Loucy (cell line): ENCODE results near the gene TRIM33.

Experiments used
- EZH2phosphoT487 ChIP-seq: fragments of 200-600 bp; IDR thresholded peaks from 2 replicates; pipeline ENCODE4 v1.6.1; 2018; ENCODE audit warnings: antibody characterized with exemption, mild to moderate bottlenecking, moderate library complexity, borderline replicate concordance
- TF ChIP-seq, protein P1 (sequence below): fragments of 200-600 bp; sonication (generic); conservative IDR thresholded peaks from 2 replicates; pipeline ENCODE4 v1.5.1; 2014; ENCODE audit warnings: mild to moderate bottlenecking, antibody characterized with exemption, low read length

DNA sequence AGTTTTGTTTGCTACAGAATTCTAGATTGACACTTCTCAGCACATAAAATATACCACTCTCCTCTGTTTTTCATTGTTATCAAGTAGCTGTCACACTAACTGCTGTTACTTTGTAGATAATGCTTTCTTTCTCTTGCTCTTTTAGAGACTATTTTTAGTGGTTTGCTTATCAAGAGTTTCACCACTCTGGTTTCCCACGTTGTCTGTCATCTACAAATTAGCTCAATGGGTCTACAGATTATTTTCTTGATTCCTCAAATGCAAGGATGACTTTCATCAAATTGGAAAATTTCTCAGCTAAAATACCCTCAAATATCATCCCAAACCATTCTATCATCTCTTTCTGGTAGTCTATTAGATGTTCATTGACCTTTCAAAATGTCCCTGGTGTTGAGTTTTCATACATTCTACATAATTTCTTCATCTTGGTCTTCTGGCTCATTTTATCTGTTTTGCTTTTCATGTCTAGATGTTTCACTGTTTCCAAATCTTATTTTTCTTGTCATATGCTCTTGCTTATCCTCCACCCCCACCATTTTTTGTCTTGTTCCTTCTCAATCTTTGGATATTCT is 122.5 kb downstream of the TRIM33 start:
- TF ChIP-seq, protein P1, sequence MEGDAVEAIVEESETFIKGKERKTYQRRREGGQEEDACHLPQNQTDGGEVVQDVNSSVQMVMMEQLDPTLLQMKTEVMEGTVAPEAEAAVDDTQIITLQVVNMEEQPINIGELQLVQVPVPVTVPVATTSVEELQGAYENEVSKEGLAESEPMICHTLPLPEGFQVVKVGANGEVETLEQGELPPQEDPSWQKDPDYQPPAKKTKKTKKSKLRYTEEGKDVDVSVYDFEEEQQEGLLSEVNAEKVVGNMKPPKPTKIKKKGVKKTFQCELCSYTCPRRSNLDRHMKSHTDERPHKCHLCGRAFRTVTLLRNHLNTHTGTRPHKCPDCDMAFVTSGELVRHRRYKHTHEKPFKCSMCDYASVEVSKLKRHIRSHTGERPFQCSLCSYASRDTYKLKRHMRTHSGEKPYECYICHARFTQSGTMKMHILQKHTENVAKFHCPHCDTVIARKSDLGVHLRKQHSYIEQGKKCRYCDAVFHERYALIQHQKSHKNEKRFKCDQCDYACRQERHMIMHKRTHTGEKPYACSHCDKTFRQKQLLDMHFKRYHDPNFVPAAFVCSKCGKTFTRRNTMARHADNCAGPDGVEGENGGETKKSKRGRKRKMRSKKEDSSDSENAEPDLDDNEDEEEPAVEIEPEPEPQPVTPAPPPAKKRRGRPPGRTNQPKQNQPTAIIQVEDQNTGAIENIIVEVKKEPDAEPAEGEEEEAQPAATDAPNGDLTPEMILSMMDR: no peak
- TF ChIP-seq EZH2phosphoT487: no peak
